ENCODE measurements around the gene DTX2.
"Not testable (repeated sequence)": the region's sequence is repeated elsewhere in the genome, so short reads cannot be mapped to it uniquely, and the experiment has no call there.

DTX2 gene

GRCh38 chr7:76461464-76462101 lies at the start of gene DTX2:
Gene DTX2, plus strand, starts transcription at chr7:76461709. Its CDS starts 18,801 bp downstream, at chr7:76480510.
- in situ Hi-C loops (cut with HindIII; ENCODE audit: low sequenced_read_pairs): not testable (repeated sequence)

- in situ Hi-C loops (cut with HindIII; ENCODE audit: low sequenced_read_pairs): no loop called here
These were observed 49.3 kb upstream of the DTX2 start for GRCh38 chr7:76412249-76412648.

GRCh38 chr7:76417654-76418310 lies 43.7 kb upstream of the DTX2 start:
- in situ Hi-C loops (cut with HindIII; ENCODE audit: low sequenced_read_pairs): not testable (repeated sequence)

DNA sequence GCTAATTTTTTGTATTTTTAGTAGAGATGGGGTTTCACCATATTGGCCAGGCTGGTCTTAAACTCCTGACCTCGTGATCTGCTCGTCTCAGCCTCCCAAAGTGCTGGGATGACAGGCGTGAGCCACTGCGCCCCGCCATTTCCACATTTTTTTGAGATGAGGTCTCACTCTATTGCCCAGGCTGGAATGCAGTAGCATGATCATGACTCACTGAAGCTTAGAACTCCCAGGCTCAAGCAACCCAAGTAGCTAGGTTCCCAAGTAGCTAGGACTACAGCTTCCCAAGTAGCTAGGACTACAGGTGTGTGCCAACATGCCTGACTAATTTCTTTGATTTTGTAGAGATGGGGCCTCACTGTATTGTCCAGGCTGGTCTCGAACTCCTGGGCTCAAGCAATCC lies 40.4 kb upstream of the DTX2 start:
- in situ Hi-C loops (cut with HindIII; ENCODE audit: low sequenced_read_pairs): loop anchor here (10.0 kb wide), 1 partner anchor 96 kb away; no protein-coding TSS in a partner anchor

DNA sequence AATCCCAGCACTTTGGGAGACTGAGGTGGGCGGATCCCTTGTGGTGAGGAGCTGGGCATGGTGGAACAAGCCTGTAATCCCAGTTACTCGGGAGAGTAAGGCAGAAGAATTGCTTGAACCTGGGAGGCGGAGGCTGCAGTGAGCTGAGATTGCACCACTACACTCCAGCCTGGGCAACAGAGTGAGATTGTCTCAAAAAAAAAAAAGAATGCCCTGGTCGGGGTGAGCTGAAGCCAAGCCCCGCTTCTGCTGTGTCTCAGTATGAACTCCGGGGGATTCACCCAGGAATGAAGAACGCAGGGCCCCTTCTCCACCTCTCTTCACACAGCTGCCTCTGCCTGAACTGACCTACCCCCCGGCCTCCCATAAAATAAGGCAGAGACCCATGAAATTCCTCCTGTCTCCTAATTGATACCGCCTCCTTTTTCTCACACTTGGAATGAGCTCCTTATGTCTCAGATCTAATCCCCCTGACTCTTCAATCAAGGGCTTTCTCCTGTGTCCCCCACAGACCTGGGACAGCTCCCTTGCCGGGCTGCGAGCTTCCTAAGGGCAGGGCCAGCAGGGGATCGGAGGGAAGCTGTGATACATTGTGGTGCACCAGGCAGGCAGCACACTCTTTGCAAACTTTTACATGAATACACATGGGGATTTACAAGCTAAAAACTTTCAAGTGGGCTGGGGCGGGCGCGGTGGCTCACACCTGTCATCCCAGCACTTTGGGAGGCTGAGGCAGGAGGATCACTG lies 37.7 kb upstream of the DTX2 start:
- in situ Hi-C loops (cut with HindIII; ENCODE audit: low sequenced_read_pairs): loop anchor here (10.0 kb wide), 1 partner anchor 99 kb away; no protein-coding TSS in a partner anchor

DNA sequence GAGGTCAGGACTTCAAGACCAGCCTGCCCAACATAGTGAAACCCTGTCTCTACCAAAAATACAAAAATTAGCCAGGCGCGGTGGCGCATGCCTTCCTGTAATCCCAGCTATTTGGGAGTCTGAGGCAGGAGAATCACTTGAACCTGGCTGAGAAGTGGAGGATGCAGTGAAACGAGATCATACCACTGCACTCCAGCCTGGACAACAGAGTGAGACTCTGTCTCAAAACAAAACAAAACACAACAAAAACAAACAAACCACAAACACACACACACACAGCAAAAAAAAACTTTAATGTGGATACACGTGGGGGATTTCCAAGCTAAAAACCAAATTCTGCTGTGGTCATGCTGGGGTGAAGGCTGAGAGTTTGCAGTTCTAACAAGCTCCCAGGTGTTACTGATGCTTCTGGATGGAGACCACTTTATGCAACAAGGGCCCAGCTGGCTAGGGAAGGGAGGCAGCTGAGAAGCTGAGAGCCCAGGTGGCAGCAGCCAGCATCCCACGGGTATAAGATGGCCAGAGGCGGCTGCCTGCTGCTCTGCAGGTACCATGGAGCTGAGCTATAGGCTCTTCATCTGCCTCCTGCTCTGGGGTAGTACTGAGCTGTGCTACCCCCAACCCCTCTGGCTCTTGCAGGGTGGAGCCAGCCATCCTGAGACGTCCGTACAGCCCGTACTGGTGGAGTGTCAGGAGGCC lies 36.9 kb upstream of the DTX2 start, which contains the start of gene ZP3:
Gene ZP3 (plus strand): TSS at position 538 of the 699 bp plus-strand sequence. CDS start 15 bp downstream, at position 553.
- in situ Hi-C loops (cut with HindIII; ENCODE audit: low sequenced_read_pairs): loop anchor here (10.0 kb wide), 1 partner anchor 100 kb away; no protein-coding TSS in a partner anchor

GRCh38 chr7:76425156-76425555 lies 36.4 kb upstream of the DTX2 start:
- in situ Hi-C loops (cut with HindIII; ENCODE audit: low sequenced_read_pairs): loop anchor here (10.0 kb wide), 1 partner anchor 100 kb away; no protein-coding TSS in a partner anchor

DNA sequence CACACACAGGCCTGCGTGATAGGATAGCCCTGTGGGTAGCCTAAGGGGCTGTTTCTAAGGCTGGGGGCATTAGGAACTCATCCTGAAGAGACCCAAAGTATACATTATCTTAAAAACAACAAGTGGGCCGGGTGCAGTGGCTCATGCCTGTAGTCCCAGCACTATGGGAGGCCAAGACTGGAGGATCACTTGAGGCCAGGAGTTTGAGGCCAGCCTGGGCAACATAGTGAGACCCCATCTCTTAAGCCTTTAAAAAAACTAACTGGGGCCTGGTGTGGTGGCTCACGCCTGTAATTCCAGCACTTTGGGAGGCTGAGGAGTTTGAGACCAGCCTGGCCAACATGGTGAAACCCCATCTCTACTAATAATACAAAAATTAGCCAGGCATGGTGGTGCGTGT lies 36.0 kb upstream of the DTX2 start:
- in situ Hi-C loops (cut with HindIII; ENCODE audit: low sequenced_read_pairs): loop anchor here (10.0 kb wide), 1 partner anchor 101 kb away; no protein-coding TSS in a partner anchor

GRCh38 chr7:76426246-76426645 lies 35.3 kb upstream of the DTX2 start:
- in situ Hi-C loops (cut with HindIII; ENCODE audit: low sequenced_read_pairs): loop anchor here (10.0 kb wide), 1 partner anchor 101 kb away; no protein-coding TSS in a partner anchor

DNA sequence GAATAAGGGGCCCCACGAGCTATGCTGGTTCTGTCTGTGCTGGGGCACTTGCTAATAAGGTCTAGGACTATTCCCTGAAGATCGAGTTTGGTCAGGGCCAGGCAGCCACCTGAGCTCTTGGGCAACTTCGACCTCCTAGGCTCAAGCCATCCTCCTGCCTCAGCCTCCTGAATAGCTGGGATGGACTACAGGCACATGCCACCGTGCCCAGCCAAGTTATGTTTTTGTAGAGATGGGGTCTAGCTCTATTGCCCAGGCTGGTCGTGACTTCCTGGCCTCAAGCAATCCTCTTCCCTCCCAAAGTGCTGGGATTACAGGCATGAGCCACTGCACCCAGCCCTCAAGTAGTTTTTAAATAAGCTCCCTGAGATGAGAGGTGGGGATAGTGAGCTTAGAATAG lies 33.9 kb upstream of the DTX2 start:
- in situ Hi-C loops (cut with HindIII; ENCODE audit: low sequenced_read_pairs): loop anchor here (10.0 kb wide), 1 partner anchor 103 kb away; no protein-coding TSS in a partner anchor

GRCh38 chr7:76428149-76428823 lies 33.2 kb upstream of the DTX2 start:
- in situ Hi-C loops (cut with HindIII; ENCODE audit: low sequenced_read_pairs): loop anchor here (10.0 kb wide), 1 partner anchor 103 kb away; no protein-coding TSS in a partner anchor

DNA sequence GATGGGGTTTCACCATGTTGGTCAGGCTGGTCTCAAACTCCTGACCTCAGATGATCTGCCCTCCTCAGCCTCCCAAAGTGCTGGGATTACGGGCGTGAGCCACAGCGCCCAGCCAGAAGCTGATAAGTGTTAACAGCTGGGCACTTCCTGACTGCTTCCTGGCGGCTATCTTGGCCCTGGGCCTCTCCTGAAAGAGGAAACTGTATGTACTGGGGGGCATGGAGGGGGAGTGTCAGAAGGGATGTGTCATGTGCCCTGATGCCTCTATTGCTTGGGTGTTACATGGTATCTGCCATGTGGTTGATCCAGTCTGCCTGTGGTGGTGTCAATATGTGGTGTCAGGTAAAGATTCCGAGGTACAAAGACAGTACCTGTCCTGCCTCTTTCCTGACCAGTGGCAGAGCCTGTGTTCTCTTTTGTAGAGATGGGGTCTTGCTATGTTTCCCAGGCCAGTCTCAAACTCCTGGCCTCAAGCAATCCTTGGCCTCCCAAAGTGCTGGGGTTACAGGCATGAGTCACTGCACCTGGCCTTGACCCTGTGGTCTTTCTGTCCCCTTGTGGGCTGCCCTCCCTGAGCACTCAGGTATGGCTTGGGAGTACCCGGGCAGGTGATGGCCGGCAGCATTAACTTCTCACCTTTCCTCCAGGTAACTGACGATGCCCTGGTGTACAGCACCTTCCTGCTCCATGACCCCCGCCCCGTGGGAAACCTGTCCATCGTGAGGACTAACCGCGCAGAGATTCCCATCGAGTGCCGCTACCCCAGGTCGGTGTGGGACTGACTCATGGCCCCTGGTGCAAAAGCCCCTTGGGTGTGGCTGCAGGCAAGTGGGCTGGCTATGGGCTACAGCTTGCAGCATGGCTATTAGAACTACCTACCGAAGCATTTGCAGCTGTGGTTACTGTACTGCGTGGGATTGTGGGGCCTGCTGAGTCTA lies 32.4 kb upstream of the DTX2 start:
- in situ Hi-C loops (cut with HindIII; ENCODE audit: low sequenced_read_pairs): loop anchor here (10.0 kb wide), 1 partner anchor 104 kb away; no protein-coding TSS in a partner anchor

DNA sequence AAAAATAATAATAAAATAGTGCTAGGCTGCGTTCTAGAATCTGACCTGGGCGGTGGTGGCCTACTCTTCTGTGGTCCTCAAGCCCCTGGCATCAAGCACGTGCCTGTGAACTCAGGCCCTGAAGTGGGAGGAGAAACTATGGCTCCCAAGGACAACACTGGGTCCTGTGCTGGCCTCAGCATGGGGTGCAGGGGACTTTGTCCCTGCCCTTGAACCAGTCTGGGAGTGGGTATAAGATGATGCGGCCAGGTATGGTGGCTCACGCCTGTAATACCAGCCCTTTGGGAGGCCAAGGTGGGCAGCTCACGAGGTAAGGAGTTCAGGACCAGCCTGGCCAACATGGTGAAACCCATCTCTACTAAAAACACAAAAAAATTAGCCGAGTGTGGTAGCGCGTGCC lies 31.3 kb upstream of the DTX2 start:
- in situ Hi-C loops (cut with HindIII; ENCODE audit: low sequenced_read_pairs): no loop called here

GRCh38 chr7:76430836-76431235 lies 30.7 kb upstream of the DTX2 start:
- in situ Hi-C loops (cut with HindIII; ENCODE audit: low sequenced_read_pairs): no loop called here

GRCh38 chr7:76437873-76438272 lies 23.6 kb upstream of the DTX2 start:
- in situ Hi-C loops (cut with HindIII; ENCODE audit: low sequenced_read_pairs): not testable (repeated sequence)

DNA sequence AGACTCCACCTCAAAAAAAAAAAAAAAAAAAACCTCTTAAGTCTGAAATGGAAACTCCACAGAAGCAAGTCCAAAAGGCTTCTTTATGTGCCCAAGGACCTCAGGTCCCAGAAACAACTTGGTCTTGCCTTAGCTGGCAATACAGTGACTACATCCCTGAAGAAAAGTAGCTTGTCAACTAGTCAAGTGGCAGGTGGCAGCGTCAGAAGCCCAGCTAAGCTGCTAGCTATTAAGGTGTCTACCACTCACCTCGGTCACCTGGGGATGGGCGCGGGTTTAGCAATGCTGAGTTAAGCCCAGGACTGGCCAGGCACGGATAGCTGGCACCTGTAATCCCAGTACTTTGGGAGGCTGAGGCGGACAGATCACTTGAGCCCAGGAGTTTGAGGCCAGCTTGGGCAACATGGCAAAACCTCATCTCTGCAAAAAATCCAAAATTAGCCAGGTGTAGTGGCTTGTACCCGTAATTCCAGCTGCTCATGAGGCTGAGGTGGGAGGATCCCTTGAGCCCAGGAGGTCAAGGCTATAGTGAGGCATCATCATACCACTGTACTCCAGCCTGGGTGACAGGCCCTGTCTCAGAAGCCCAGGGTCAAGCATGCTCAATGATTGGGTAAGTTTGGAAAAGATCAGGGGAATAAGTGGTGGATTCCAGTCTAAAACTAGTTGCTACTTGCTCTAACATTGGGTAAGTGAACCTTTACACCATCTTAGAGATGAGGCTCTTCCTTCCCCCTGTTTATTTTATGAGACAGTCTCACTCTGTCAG lies 22.2 kb upstream of the DTX2 start:
- in situ Hi-C loops (cut with HindIII; ENCODE audit: low sequenced_read_pairs): not testable (repeated sequence)

- in situ Hi-C loops (cut with HindIII; ENCODE audit: low sequenced_read_pairs): not testable (repeated sequence)
These were observed 21.1 kb upstream of the DTX2 start for GRCh38 chr7:76440404-76440803.

- in situ Hi-C loops (cut with HindIII; ENCODE audit: low sequenced_read_pairs): not testable (repeated sequence)
These were observed 19.7 kb upstream of the DTX2 start for GRCh38 chr7:76441792-76442191.
